GM19099 (cell line): ENCODE measurements around the gene PTRHD1.

ENCODE experiments used
- POLR2A ChIP-seq: IDR thresholded peaks from 3 replicates; pipeline ENCODE4 v1.6.1; 2011; ENCODE audit warnings: low read depth; ENCODE audit not compliant: insufficient read length; ENCODE audit errors: extremely low read depth

Gene PTRHD1

DNA sequence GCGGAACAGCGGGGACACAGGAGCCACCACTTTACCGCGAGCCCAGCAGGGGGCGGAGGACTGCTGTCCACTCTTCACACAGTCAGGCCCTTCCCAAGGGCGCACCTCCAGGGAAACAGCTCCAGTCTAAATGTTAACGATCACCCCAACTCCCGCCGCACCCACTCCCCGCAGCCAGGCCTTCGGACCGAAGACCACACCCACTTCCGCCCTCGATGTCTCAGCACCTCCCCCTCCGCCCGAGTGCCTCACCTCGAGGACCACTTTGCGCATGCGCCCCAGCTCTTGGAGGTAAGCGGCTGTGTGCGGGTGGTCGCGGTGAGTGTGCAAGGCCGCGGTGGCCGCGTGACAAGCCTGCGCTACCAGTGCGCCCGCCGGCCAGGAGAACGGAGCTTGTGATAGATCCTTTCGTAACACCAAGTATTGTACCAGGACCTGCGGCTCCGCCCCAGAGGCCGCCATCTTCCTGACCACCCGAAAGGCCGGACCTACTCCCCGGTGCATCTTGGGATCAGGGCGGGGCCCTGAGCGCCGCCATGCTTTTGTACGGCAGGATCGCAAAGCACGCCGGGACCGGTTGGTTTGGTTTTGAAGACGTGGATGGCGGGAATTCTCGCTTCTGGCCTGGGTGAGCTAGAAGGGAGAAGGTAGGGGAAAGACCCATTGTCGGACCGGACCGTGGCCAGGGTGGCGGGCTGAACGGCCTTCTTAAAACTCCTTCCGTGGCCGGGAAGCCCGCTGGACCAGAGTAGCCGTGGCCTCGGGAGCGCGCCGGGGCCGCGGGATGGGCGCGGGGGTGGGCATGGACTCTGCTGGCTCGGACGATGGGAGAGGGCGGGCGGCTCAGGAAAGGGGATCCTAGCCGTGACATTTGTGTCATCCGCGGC lies at the start of gene PTRHD1, which contains the start of gene CENPO:
TSS of gene PTRHD1 (minus strand) at position 518 of the 887 bp plus-strand sequence. CDS start at position 504, 14 bp downstream.
TSS of gene CENPO (plus strand) at position 552 of the 887 bp plus-strand sequence. CDS start 495 bp downstream, outside the sequence.
- peak; percentile 85 for TF ChIP-seq POLR2A

DNA sequence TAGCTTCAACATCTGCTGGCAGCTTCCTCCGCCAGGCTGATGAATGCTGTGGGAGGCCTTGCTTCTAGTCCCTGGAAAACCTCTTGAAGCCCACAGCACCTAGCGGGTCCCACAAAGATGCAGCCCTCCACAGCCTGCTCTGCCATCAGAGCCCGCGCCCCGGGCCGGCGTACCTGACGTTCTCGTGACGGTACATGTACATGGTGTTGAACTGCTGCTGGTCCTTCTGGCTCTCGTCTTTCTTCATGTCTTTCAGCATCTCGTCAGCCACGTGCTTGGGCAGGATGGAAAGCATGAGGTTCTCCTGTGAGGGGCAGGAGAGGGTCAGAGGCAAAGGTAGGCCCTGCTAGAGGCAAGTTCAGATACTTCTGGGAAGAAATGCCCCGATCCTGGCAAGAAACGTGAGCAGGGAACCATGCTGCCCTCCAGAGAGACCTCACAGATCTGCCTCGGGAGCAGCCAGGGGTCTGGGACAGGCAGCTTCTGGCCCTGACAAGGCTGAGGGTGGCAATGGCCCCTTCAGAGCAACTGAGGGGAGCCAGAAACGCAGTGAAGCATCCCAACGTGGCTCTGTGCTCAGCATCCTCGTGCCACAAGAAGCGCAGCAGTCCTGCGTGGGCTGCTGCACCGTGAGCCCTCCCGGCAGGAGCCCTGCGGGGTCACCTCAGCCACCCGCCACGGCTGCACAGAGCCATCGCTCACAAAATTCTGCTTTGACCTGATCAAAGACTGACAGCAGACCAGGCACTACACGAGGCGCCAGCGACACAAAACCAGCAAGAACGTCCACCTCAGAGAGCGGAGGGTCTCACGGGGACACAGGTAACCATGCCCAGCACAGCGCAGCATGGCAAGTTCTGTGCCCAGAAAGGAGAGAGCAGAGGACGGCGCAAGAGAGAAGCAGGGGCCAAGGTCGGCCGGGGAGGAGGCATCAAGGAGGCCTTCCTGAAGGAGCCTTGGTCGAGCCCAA lies 49.2 kb upstream of the PTRHD1 start:
- no peak for TF ChIP-seq POLR2A

- no peak for TF ChIP-seq POLR2A
Observed at GRCh38 chr2:24840962-24841945, 48.1 kb upstream of the PTRHD1 start.

DNA sequence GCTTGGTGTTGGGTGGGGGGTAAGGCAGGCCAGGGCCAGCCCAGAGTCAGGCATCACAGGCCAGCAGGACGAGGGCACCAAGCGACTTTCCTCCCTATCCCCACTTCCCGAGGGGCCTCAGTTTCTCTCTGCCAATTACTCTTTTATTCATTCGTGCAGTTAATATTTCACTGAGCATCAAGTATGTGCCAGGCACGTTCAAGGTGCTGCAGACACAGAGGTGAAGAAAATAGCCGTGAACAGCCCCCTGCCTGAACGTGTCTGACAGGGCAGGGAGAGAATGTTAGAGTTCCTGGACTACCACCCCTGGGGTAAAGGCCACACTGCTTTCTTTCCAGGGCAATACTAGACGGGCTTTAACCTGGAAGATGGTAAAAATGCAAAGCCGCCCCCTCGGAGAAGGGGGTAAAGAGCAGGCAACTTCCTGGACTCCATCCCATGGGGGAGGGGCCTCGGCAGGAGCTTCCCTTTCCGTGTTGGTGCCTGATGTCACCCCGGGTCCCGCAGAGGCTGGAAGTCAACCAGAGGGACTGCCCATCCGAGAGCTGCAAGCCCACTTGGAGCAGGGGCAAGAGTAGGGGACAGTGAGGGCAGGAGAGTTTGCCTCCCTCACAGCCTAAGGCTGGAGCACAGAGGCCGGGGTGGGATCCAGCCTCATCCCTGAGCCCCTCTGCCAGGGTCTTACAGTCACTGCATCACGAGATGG lies 47.1 kb upstream of the PTRHD1 start:
- no peak for TF ChIP-seq POLR2A

DNA sequence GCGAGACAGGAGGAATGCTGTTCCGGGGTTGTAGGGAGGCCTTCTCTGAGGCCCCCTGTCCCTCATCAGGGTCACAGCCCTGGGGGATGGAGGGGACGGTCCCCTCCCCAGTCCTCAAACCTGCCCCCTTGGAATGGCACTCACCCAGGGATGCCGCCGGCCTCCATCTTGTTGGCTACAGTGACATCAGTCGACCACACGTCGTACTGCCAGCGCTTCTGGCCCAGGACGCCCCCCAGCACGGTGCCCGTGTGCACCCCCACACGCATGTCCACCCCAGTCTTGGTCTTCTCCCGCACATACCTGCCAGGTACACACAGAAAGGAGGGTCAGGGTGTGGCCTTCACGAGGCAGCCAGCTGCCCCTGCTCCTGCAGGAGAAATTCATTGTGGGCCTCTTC lies 46.5 kb upstream of the PTRHD1 start:
- no peak for TF ChIP-seq POLR2A

DNA sequence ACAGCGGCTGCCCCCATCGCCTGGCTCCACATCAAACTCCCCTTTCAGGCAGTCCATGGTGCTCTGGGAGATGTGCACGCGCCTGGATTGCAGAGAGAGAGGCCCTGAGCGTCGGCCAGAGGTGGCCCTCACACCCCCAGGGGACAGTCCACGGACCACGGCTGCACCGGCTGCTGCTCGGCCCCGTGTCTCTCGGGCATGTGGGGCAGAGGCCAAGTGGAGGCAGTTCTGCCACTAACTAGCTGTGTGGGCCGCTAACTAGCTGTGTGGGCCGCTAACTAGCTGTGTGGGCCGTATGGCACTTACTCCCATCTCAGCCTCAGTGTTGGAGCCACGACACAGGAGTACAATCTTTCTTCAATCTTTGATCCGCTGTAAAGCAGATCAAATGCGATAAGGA lies 45.4 kb upstream of the PTRHD1 start:
- TF ChIP-seq POLR2A, result no peak

- TF ChIP-seq POLR2A, result no peak
Observed at GRCh38 chr2:24837996-24838513, 44.9 kb upstream of the PTRHD1 start.

GRCh38 chr2:24836706-24837105 lies 43.5 kb upstream of the PTRHD1 start:
- TF ChIP-seq POLR2A, result no peak

DNA sequence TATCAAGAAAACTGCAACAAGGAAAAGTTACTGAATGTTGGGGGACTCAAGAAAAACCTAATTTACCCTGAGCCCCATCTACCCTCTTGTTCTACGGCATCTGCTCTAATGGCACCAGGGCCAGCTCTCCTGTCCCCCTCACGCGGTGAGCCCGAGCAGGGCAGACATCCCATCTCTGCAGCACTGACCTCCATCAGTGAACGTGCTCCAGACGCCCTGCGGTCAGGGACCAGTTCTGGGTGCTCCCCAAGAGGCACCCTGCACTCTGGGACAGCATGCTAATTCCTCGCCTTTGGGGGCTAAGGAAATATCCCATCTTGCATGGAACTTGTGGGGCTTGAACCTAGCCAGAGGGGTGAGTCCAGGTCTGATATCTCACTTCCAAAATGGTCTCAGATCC lies 43.0 kb upstream of the PTRHD1 start:
- no peak for TF ChIP-seq POLR2A

DNA sequence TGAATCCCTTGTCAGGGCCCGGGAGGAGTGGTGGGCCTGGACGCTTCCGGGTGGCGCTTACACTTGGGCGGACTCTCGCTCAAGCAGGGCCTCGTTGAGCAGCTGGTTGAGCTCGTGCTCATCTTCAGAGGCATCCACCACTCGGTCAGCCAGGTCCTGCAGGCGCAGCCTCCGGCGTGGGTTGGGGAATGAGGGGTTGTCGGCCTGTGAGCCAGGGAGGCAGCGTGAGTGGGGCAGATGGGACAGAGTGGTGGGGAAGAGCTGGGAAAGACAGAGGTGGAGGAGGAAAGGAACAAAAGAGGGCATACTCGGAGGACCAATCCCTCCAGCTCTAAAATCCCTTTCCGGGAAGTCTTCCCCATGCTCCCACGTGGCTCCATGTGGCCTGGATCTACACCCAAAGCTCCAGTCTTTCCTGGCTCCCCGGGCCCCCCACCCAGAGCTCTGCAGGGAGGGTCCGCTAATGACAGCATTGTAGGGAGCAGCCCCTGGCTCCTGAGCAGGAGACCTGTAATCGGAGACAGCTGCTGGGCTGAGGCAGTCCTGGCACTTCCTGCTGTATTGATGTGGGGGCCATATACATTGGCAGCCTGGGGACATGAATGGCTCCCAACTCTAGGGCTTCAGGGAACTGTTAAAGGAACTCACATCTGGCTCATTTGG lies 41.7 kb upstream of the PTRHD1 start:
- no peak for TF ChIP-seq POLR2A

GRCh38 chr2:24833821-24834732 lies 40.9 kb upstream of the PTRHD1 start:
- no peak for TF ChIP-seq POLR2A
